Retinal pigment epithelial cell (primary cell): ENCODE data around the gene DTD1.
"Not testable (repeated sequence)": the region's sequence is repeated elsewhere in the genome, so short reads cannot be mapped to it uniquely, and the experiment has no call there.

Experiments used
- DNase-seq: peaks from one replicate; pipeline ENCODE4 v3.0.0-alpha.2; 2010; ENCODE audit warnings: low read depth
- H3K4me3 ChIP-seq: 2 replicates; pipeline ENCODE4 v1.5.1; 2011; ENCODE audit warnings: mild to moderate bottlenecking, low read length, control low read depth, moderate library complexity
- TF ChIP-seq, protein P1 (sequence below): conservative IDR thresholded peaks from 2 replicates; pipeline ENCODE4 v1.5.1; 2011; ENCODE audit warnings: low read depth, low read length, control low read depth, inconsistent platforms

DTD1 gene

DNA sequence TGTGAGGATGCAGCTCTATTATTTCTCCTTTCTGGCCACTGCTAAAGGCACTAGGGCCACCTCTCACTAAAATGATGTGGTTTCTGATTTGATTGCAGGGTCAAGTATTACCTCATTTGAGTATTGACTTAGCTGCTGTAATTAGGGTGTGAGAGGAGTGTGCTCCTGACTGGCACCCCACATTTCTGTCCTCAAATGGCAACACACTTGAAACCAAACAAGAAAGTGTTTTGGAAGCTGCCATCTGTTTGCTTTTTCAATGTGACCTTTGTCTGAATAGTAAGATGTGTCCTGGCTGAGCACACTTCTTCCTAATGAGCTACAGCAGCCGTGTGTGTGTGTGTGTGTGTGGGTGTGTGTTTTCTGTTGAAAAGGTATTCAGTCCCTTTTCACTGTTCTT, 162.9 kb downstream of the DTD1 start:
- TF ChIP-seq, protein P1, sequence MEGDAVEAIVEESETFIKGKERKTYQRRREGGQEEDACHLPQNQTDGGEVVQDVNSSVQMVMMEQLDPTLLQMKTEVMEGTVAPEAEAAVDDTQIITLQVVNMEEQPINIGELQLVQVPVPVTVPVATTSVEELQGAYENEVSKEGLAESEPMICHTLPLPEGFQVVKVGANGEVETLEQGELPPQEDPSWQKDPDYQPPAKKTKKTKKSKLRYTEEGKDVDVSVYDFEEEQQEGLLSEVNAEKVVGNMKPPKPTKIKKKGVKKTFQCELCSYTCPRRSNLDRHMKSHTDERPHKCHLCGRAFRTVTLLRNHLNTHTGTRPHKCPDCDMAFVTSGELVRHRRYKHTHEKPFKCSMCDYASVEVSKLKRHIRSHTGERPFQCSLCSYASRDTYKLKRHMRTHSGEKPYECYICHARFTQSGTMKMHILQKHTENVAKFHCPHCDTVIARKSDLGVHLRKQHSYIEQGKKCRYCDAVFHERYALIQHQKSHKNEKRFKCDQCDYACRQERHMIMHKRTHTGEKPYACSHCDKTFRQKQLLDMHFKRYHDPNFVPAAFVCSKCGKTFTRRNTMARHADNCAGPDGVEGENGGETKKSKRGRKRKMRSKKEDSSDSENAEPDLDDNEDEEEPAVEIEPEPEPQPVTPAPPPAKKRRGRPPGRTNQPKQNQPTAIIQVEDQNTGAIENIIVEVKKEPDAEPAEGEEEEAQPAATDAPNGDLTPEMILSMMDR, result no peak
- H3K4me3 ChIP-seq, result no peak overlapping the region
- DNase-seq, result no peak

DNA sequence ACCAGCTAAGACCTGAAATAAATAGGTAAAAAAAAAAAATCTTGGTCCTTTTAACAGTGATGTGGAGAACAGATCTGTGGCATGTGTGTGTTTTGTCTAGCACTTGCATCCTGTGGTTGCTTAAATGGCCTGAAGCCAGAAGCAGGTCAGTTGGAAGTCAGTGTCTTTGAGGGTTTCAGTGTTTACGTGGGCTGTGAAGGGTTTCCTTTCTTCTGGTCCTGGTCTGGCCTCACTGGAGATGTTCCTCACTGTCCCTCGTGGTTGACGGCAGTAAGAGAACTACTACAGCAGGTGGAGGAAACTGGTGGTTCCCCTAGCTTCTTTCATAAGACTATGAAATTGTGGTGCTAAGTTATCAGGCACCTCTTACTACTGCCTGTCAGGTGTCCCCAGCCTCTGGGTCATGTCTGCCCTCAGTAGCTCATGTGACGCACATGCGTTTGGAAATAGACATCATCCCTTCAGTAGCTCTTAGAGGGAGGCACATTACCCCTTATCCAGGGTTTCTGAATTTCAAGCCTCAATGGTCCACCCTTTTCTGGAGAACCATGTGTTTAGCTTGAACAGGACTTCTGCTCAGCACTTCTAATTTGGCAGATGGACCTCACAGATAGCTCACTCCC, 166.3 kb downstream of the DTD1 start:
- no peak for DNase-seq
- H3K4me3 ChIP-seq, result no peak overlapping the region
- TF ChIP-seq, protein P1, result no peak

- DNase-seq, result no peak
Observed at GRCh38 chr20:18754653-18755045, 166.8 kb downstream of the DTD1 start.

DNA sequence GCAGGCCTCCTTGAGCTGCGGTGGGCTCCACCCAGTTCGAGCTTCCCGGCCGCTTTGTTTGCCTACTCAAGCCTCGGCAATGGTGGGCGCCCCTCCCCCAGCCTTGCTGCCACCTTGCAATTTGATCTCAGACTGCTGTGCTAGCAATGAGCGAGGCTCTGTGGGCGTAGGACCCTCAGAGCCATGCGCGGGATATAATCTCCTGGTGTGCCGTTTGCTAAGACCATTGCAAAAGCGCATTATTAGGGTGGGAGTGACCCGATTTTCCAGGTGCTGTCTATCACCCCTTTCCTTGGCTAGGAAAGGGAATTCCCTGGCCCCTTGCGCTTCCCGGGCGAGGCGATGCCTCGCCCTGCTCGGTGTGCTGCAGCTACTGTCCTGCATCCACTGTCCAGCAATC, 173.0 kb downstream of the DTD1 start:
- H3K4me3 ChIP-seq, DNase-seq: not testable (repeated sequence)

More at GRCh38 chr20:18754653-18755045, 166.8 kb downstream of the DTD1 start:
- TF ChIP-seq, protein P1, result no peak
- no peak overlapping the region for H3K4me3 ChIP-seq

DNA sequence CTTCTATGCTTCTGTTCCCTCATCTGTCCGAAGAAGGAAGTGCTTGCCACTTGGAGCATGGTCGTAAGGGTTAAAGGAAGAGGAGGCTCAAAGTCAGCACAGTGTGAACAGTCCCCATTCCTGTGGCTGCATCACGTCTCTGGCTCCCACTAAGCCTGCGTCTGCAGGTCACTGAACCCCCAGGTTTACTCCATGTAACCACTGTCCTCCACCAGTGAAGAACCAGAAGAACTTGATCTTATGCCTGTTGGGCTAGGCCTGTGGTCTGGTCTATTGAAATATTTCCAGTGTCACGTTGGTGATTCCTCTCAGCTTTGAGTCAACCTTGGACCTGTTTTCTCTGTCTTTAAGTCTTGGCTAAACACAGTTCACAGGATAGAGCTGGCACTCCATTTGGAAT, 179.8 kb downstream of the DTD1 start:
- H3K4me3 ChIP-seq, result no peak overlapping the region
- TF ChIP-seq, protein P1, result no peak
- DNase-seq, result no peak

- no peak overlapping the region for H3K4me3 ChIP-seq
- TF ChIP-seq, protein P1, result no peak
- no peak for DNase-seq
Observed at GRCh38 chr20:18773566-18773965, 185.7 kb downstream of the DTD1 start.

GRCh38 chr20:18774207-18774606, 186.4 kb downstream of the DTD1 start:
- H3K4me3 ChIP-seq, result no peak overlapping the region
- TF ChIP-seq, protein P1, result no peak
- DNase-seq, result no peak

GRCh38 chr20:18775633-18776032, 187.8 kb downstream of the DTD1 start:
- TF ChIP-seq, protein P1, result no peak
- DNase-seq, result no peak
- no peak overlapping the region for H3K4me3 ChIP-seq
